ENCODE data around the gene MCHR1.

GRCh38 chr22:40670058-40670457 is 9.2 kb upstream of the MCHR1 start:
- TF ChIP-seq EZH2phosphoT487 (IDR thresholded peaks at IDR 0.05; ENCODE audit: borderline replicate concordance, low read length) (no peak), CTCF (IDR thresholded peaks at IDR 0.05; ENCODE audit: low read depth, low read length, poor library complexity, severe bottlenecking) (no peak)

All from DOHH2 (cell line).